Parathyroid adenoma (tissue), 2 donors: Measurements from ENCODE around the gene CRAMP1.

Experiments
- H2AFZ ChIP-seq: fragments of 300-600 bp; sonication (generic); one replicate; pipeline ENCODE4 v1.7.0; 2017; ENCODE audit warnings: antibody characterized with exemption, mild to moderate bottlenecking
- H3K27ac ChIP-seq: fragments of 300-600 bp; sonication (generic); one replicate; pipeline ENCODE4 v1.7.0; 2017
- H3K27me3 ChIP-seq: fragments of 300-600 bp; sonication (generic); one replicate; pipeline ENCODE4 v1.7.0; 2017; ENCODE audit warnings: low read length; ENCODE audit not compliant: control insufficient read depth, insufficient read depth
- H3K36me3 ChIP-seq: fragments of 300-600 bp; sonication (generic); one replicate; pipeline ENCODE4 v1.7.0; 2017; ENCODE audit warnings: low read length; ENCODE audit not compliant: control insufficient read depth, insufficient read depth
- H3K4me1 ChIP-seq: fragments of 300-600 bp; sonication (generic); one replicate; pipeline ENCODE4 v1.7.0; 2017; ENCODE audit warnings: control low read depth
- H3K4me2 ChIP-seq: fragments of 300-600 bp; sonication (generic); one replicate; pipeline ENCODE4 v1.7.0; 2017; ENCODE audit warnings: low read length
- H3K4me3 ChIP-seq: fragments of 300-600 bp; sonication (generic); one replicate; pipeline ENCODE4 v1.7.0; 2017; ENCODE audit warnings: low read depth, low read length
- H3K79me2 ChIP-seq: fragments of 300-600 bp; sonication (generic); one replicate; pipeline ENCODE4 v1.7.0; 2017; ENCODE audit warnings: control low read depth
- H3K9ac ChIP-seq: fragments of 300-600 bp; sonication (generic); one replicate; pipeline ENCODE4 v1.7.0; 2017; ENCODE audit warnings: mild to moderate bottlenecking
- H3K9me3 ChIP-seq: fragments of 300-600 bp; sonication (generic); one replicate; pipeline ENCODE4 v1.7.0; 2017; ENCODE audit warnings: low read length; ENCODE audit not compliant: control insufficient read depth
- TF ChIP-seq, protein P1 (sequence below): fragments of 300-600 bp; sonication (generic); IDR thresholded peaks from one replicate; pipeline ENCODE4 v1.7.0; 2017; ENCODE audit warnings: antibody characterized with exemption, mild to moderate bottlenecking
- donor health status: primary hyperparathyroidism.

Gene CRAMP1

DNA sequence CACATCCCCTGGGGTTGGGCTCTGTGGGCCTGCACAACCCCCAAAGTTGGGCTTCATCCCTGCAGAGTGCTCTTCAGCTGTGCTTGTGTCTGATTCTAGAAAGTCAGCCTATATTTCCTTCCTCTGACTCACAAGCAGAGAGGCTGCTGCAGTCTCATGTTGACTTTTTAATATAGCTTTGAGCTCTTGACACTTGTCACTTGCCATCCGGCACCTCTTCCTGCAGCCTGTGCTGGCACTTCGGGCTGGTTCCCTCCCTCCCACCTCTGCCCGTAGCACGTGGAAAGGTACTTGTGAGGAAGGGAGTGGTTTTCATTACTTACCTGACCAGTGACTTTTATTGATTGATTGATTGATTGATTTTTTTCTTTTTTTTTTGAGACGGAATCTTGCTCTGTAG, 46.9 kb downstream of the CRAMP1 start:
- H3K4me3 ChIP-seq: no peak overlapping the region
- H3K36me3 ChIP-seq: no peaks in the 10 kb centered on the region
- H2AFZ ChIP-seq: no peak overlapping the region
- H3K79me2 ChIP-seq: no peaks in the 10 kb centered on the region
- no peak overlapping the region for H3K27ac ChIP-seq
- no peak overlapping the region for H3K9ac ChIP-seq
- H3K9me3 ChIP-seq: no peaks in the 10 kb centered on the region
- H3K4me1 ChIP-seq: no peaks in the 10 kb centered on the region
- no peaks in the 10 kb centered on the region for H3K27me3 ChIP-seq
- TF ChIP-seq, protein P1, sequence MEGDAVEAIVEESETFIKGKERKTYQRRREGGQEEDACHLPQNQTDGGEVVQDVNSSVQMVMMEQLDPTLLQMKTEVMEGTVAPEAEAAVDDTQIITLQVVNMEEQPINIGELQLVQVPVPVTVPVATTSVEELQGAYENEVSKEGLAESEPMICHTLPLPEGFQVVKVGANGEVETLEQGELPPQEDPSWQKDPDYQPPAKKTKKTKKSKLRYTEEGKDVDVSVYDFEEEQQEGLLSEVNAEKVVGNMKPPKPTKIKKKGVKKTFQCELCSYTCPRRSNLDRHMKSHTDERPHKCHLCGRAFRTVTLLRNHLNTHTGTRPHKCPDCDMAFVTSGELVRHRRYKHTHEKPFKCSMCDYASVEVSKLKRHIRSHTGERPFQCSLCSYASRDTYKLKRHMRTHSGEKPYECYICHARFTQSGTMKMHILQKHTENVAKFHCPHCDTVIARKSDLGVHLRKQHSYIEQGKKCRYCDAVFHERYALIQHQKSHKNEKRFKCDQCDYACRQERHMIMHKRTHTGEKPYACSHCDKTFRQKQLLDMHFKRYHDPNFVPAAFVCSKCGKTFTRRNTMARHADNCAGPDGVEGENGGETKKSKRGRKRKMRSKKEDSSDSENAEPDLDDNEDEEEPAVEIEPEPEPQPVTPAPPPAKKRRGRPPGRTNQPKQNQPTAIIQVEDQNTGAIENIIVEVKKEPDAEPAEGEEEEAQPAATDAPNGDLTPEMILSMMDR: no peak
- H3K4me2 ChIP-seq: no peak overlapping the region

DNA sequence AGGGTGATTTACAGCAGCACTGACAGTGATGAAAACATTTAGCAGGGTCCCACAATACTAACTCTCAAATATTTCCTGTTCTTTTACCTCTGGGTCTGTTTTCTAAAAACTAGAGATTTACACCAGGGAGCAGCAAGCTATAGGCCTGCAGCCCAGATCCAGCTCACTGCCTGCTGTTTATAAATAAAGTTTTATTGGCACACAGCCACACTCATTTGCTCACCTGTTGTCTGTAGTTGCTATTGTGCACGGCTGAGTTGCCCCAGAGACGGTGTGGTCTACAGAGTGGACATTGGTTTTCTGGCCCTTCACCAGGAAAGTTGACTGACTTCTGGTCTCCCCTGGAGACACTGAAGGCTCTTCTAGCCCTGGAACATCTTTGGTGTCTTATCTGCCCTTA, 49.7 kb downstream of the CRAMP1 start:
- no peaks in the 10 kb centered on the region for H3K9me3 ChIP-seq
- H3K4me2 ChIP-seq: no peak overlapping the region
- no peaks in the 10 kb centered on the region for H3K27me3 ChIP-seq
- TF ChIP-seq, protein P1: no peak
- H3K36me3 ChIP-seq: no peaks in the 10 kb centered on the region
- H3K27ac ChIP-seq: no peak overlapping the region
- H3K9ac ChIP-seq: no peak overlapping the region
- H3K79me2 ChIP-seq: no peaks in the 10 kb centered on the region
- H2AFZ ChIP-seq: no peak overlapping the region
- no peaks in the 10 kb centered on the region for H3K4me1 ChIP-seq
- no peak overlapping the region for H3K4me3 ChIP-seq

DNA sequence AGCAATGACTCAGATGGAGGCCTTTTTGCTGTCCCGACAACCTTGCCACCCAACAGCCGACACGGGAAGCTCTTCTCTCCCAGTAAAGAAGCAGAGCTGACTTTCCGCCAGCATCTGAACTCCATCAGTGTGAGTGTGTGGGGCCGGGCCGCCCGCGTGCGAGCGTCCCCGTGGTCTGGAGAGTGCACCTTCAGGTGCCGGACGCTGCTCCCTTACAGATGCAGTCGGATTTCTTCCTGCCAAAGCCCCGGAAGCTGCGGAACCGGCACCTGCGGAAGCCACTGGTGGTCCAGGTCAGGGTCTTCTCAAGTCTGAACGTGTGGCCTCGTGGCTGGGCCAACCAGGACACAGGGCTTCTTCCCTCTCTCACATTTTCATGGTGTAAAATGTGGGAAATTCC, 50.4 kb downstream of the CRAMP1 start:
- H2AFZ ChIP-seq: no peak overlapping the region
- TF ChIP-seq, protein P1: no peak
- no peaks in the 10 kb centered on the region for H3K9me3 ChIP-seq
- H3K27ac ChIP-seq: no peak overlapping the region
- no peak overlapping the region for H3K4me2 ChIP-seq
- H3K79me2 ChIP-seq: no peaks in the 10 kb centered on the region
- H3K9ac ChIP-seq: no peak overlapping the region
- H3K4me1 ChIP-seq: no peaks in the 10 kb centered on the region
- no peak overlapping the region for H3K4me3 ChIP-seq
- H3K36me3 ChIP-seq: no peaks in the 10 kb centered on the region
- no peaks in the 10 kb centered on the region for H3K27me3 ChIP-seq

DNA sequence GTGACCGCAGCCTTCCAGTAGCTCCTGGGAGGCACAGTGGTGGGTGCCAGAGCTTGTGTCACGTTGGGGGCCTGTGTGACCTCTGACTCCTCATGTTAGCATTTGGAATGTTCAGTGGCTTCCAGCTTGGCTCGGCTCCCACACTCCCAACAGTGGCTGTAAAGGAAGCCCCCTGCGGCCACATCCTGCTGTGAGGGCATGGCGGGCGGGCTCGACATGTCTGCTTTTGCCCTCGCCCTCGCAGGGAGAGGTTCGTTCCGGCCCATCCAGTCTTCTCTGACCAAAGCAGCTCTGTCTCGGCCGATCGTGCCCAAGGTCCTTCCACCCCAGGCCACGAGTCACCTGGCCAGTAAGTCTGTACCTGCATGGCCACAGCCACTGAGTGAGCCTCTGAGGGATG, 53.7 kb downstream of the CRAMP1 start:
- H3K4me1 ChIP-seq: no peaks in the 10 kb centered on the region
- no peak overlapping the region for H3K4me3 ChIP-seq
- TF ChIP-seq, protein P1: no peak
- no peak overlapping the region for H2AFZ ChIP-seq
- no peaks in the 10 kb centered on the region for H3K27me3 ChIP-seq
- H3K36me3 ChIP-seq: no peaks in the 10 kb centered on the region
- H3K9ac ChIP-seq: no peak overlapping the region
- no peak overlapping the region for H3K4me2 ChIP-seq
- no peaks in the 10 kb centered on the region for H3K79me2 ChIP-seq
- H3K9me3 ChIP-seq: no peaks in the 10 kb centered on the region
- H3K27ac ChIP-seq: no peak overlapping the region

DNA sequence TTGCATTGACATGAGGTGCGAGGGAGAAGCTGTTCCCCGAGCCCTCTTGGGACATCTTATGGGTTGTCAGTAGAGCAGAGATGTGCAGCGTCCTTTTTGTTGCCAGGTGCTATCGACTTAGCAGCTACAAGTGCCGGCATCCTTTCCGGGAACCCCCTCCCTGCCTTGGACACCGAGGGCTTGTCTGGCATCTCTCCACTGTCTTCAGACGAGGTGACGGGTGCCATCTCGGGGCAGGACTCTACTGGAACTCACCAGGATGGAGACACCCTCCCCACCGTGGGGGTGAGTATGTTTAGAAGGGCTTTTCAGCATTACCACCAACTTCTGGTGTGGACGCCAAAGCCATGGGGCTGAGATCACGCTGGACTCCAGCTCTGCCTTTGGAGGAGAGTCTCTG, 54.2 kb downstream of the CRAMP1 start:
- H3K4me1 ChIP-seq: no peaks in the 10 kb centered on the region
- no peaks in the 10 kb centered on the region for H3K36me3 ChIP-seq
- H3K9ac ChIP-seq: no peak overlapping the region
- H3K9me3 ChIP-seq: no peaks in the 10 kb centered on the region
- H3K4me2 ChIP-seq: no peak overlapping the region
- H2AFZ ChIP-seq: no peak overlapping the region
- H3K4me3 ChIP-seq: no peak overlapping the region
- H3K79me2 ChIP-seq: no peaks in the 10 kb centered on the region
- no peak overlapping the region for H3K27ac ChIP-seq
- H3K27me3 ChIP-seq: no peaks in the 10 kb centered on the region
- TF ChIP-seq, protein P1: no peak
